Upper lobe of left lung (tissue), 4 donors: ENCODE measurements around the gene ANO6.

ENCODE experiments used
- EP300 ChIP-seq, 4 donors: sonication (generic); formaldehyde crosslinking; IDR thresholded peaks; one replicate each; pipeline ENCODE4 v1.5.1; 2017; ENCODE audit warnings: antibody characterized with exemption in 4 of 4, control low read depth in 2 of 4
- POLR2A ChIP-seq, 4 donors: fragments of 450-650 bp; IDR thresholded peaks; one replicate each; pipeline ENCODE4 v1.5.1; 2016 to 2017; ENCODE audit warnings: antibody characterized with exemption in 4 of 4, mild to moderate bottlenecking in 2 of 4
- POLR2AphosphoS5 ChIP-seq, 2 donors: sonication (generic); formaldehyde crosslinking; IDR thresholded peaks; one replicate each; pipeline ENCODE4 v1.5.1; 2017; ENCODE audit warnings: antibody characterized with exemption in 2 of 2
- TF ChIP-seq, protein P1 (sequence below), 6 experiments: fragments of 450-650 bp in 4 of 6; fragments of 200-600 bp in 2 of 6; sonication (generic) in 2 of 6; IDR thresholded peaks; one replicate each; pipeline ENCODE4 v1.5.1; 2016 to 2019; ENCODE audit warnings: antibody characterized with exemption in 6 of 6

DNA sequence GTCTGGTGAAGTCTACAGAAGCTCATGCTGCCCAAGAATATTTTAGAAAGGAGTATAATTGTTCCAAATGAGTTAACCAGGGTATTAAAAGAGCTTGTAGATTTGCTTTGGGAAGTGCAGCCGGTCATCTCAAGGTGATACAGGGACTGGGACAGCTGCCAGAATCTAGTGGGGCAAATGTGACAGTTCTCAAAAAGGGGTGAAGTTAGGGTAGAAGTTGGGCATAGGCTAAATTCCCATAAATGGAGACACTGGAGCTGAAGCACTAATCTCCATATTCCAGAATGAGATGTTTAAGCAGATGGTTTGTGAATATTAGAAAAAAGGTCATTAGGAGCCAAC, 94.7 kb downstream of the ANO6 start:
- TF ChIP-seq, protein P1, sequence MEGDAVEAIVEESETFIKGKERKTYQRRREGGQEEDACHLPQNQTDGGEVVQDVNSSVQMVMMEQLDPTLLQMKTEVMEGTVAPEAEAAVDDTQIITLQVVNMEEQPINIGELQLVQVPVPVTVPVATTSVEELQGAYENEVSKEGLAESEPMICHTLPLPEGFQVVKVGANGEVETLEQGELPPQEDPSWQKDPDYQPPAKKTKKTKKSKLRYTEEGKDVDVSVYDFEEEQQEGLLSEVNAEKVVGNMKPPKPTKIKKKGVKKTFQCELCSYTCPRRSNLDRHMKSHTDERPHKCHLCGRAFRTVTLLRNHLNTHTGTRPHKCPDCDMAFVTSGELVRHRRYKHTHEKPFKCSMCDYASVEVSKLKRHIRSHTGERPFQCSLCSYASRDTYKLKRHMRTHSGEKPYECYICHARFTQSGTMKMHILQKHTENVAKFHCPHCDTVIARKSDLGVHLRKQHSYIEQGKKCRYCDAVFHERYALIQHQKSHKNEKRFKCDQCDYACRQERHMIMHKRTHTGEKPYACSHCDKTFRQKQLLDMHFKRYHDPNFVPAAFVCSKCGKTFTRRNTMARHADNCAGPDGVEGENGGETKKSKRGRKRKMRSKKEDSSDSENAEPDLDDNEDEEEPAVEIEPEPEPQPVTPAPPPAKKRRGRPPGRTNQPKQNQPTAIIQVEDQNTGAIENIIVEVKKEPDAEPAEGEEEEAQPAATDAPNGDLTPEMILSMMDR (IDR thresholded peaks at IDR 0.05), result no peak
- TF ChIP-seq POLR2A (IDR thresholded peaks at IDR 0.05) (no peak), EP300 (IDR thresholded peaks at IDR 0.05) (no peak), POLR2AphosphoS5 (IDR thresholded peaks at IDR 0.05) (no peak)
